ENCODE results near the gene CELA2A. TPM values are rescaled to one million over a fixed set of nuclear protein-coding genes. Genes with fewer than 3 reads are reported as not detected.

CELA2A gene
- total RNA-seq, 1 experiment from 2014 or later = not detected

- intact Hi-C loops (cut with micrococcal nuclease) = no loop called here
- Mint-ChIP-seq H3K27me3 (ENCODE audit: insufficient read depth, unreplicated experiment) (no peaks in the 10 kb centered on the region), H3K4me3 (ENCODE audit: unreplicated experiment) (peak overlapping the region; percentile 88), H3K27ac (ENCODE audit: low read depth, unreplicated experiment) (peak overlapping the region; percentile 96), H3K9me3 (ENCODE audit: unreplicated experiment) (no peaks in the 10 kb centered on the region), H3K4me1 (ENCODE audit: insufficient read depth, unreplicated experiment) (peaks cover 43% of the 10 kb centered on the region), H3K36me3 (ENCODE audit: insufficient read depth, unreplicated experiment) (no peaks in the 10 kb centered on the region)
- TF ChIP-seq CTCF (IDR thresholded peaks at IDR 0.05; ENCODE audit: unreplicated experiment) = no peak
- no TSS peak for BruUV-seq (replicated peaks)
- peak; percentile 65 for DNase-seq (ENCODE audit: unreplicated experiment)
- CTCF ChIA-PET = interaction anchor here (1.3 kb wide), 1 partner anchor 88 kb away, joined by 3 read pairs; no protein-coding TSS in a partner anchor
- POLR2A ChIA-PET = interaction anchor here (0.6 to 4.9 kb wide), 5 partner anchors 12 to 259 kb away, joined by 3 to 52 read pairs (median 4); no protein-coding TSS in a partner anchor
Measured at GRCh38 chr1:15411593-15412137, 44.9 kb upstream of the CELA2A start.

DNA sequence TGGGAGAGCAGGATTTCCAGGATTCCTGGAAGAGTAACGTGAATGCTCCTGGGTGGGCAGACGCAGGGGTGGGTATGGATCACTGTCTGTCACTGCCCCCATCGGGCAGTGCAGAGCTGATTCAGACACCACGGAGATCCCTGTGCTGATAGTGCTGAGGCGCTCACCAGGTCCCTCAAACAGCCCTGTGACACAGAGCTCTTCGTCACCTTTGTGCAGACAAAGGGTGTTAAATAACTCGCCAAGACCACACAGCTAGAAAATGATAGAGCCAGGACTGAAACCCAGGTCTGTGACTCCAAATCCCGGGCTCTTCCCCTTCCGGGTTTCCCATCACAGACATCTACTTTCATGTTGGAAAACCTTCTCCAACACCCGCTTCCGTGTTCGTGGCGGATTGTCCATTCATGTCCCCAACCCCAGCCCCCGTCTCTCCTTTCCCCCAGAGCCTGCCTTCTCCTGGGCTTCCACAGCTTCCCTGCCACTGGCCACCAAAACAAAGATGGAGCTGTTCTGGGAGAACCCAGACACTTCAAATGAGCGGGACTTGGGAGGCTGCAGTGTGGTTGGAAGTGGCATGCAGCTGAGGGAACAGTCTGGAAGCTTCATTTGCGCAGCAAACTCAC lies 44.2 kb upstream of the CELA2A start:
- ChIA-PET POLR2A (interaction anchor here (0.6 to 4.9 kb wide), 4 partner anchors 13 to 115 kb away, joined by 3 to 52 read pairs (median 6); no protein-coding TSS in a partner anchor), CTCF (interaction anchor here (0.5 to 0.7 kb wide), 3 partner anchors 32 to 48 kb away, joined by 3 to 5 read pairs (median 3); no protein-coding TSS in a partner anchor)
- H3K27ac Mint-ChIP-seq (ENCODE audit: low read depth, unreplicated experiment) = peak overlapping the region; percentile 96
- intact Hi-C loops (cut with micrococcal nuclease) = no loop called here
- no peak for DNase-seq (ENCODE audit: unreplicated experiment)
- H3K36me3 Mint-ChIP-seq (ENCODE audit: insufficient read depth, unreplicated experiment) = no peaks in the 10 kb centered on the region
- no peaks in the 10 kb centered on the region for H3K27me3 Mint-ChIP-seq (ENCODE audit: insufficient read depth, unreplicated experiment)
- no peaks in the 10 kb centered on the region for H3K9me3 Mint-ChIP-seq (ENCODE audit: unreplicated experiment)
- peaks cover 43% of the 10 kb centered on the region for H3K4me1 Mint-ChIP-seq (ENCODE audit: insufficient read depth, unreplicated experiment)
- no peak for TF ChIP-seq CTCF (IDR thresholded peaks at IDR 0.05; ENCODE audit: unreplicated experiment)
- TSS peak; percentile 7 for BruUV-seq (replicated peaks)
- H3K4me3 Mint-ChIP-seq (ENCODE audit: unreplicated experiment) = peak overlapping the region; percentile 88

DNA sequence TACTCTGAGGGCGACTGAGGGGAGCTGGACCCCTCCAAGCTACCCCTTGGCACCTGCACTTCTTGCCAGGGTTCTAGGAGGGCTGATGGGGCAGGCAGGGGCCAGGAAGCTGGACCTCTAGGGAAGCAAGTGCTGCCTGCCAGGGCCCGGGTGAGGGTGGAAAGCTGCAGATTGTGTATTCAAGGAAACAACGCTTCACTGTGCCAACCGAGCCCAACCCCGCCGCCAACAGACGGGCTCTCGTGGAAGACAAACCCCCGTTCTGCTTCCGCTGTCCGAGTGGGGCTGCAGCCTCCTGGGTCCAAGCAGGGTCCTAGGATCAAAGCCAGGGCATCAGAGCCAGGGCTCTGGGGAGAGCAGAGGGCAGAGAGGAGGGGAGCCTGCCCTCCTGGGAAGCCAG lies 43.7 kb upstream of the CELA2A start:
- Mint-ChIP-seq H3K4me1 (ENCODE audit: insufficient read depth, unreplicated experiment) (peaks cover 42% of the 10 kb centered on the region), H3K27ac (ENCODE audit: low read depth, unreplicated experiment) (peak overlapping the region; percentile 19), H3K9me3 (ENCODE audit: unreplicated experiment) (no peaks in the 10 kb centered on the region), H3K27me3 (ENCODE audit: insufficient read depth, unreplicated experiment) (no peaks in the 10 kb centered on the region), H3K4me3 (ENCODE audit: unreplicated experiment) (no peak overlapping the region), H3K36me3 (ENCODE audit: insufficient read depth, unreplicated experiment) (no peaks in the 10 kb centered on the region)
- no peak for DNase-seq (ENCODE audit: unreplicated experiment)
- ChIA-PET CTCF (interaction anchor here (0.5 to 0.7 kb wide), 3 partner anchors 32 to 49 kb away, joined by 3 to 5 read pairs (median 3); no protein-coding TSS in a partner anchor), POLR2A (interaction anchor here (0.6 to 4.9 kb wide), 3 partner anchors 13 to 89 kb away, joined by 4 to 52 read pairs (median 9); no protein-coding TSS in a partner anchor)
- BruUV-seq (replicated peaks) = no TSS peak
- TF ChIP-seq CTCF (IDR thresholded peaks at IDR 0.05; ENCODE audit: unreplicated experiment) = no peak
- intact Hi-C loops (cut with micrococcal nuclease) = no loop called here

All from MCF 10A (cell line).